Right lobe of liver (tissue), 6 donors: ENCODE results near the gene GOLGA8M. TPM values are rescaled to one million over a fixed set of nuclear protein-coding genes. Genes with fewer than 3 reads are reported as not detected.
A peak's percentile ranks its signal among the peaks of the same experiment; 100 is the strongest.
"Not testable (repeated sequence)": the region's sequence is repeated elsewhere in the genome, so short reads cannot be mapped to it uniquely, and the experiment has no call there.

ENCODE experiments used
- ATAC-seq, 4 donors: fragments of 200-7000 bp; cut with Tn5 transposase; one replicate each; pipeline ENCODE4 v1.9.1; 2020; ENCODE audit warnings: mild to moderate bottlenecking in 4 of 4, moderate library complexity in 4 of 4
- DNase-seq, 3 donors: peaks; one replicate each; pipeline ENCODE4 v3.0.0-alpha.2; 2020
- H3K27ac ChIP-seq, 3 donors: fragments of 200-600 bp; one replicate each; pipeline ENCODE4 v1.8.0; 2022
- H3K27me3 ChIP-seq, 2 donors: fragments of 200-600 bp; one replicate each; pipeline ENCODE4 v1.8.0; 2022
- H3K36me3 ChIP-seq, 4 donors: fragments of 200-600 bp; sonication (generic) in 1 of 4; one replicate each; pipeline versions ENCODE4 v1.5.1 to v1.8.0; 2017 to 2022; ENCODE audit warnings: control low read depth in 1 of 4
- H3K4me1 ChIP-seq, 4 donors: fragments of 200-600 bp; sonication (generic) in 1 of 4; one replicate each; pipeline versions ENCODE4 v1.5.1 to v1.8.0; 2017 to 2022; ENCODE audit warnings: control low read depth in 1 of 4
- H3K4me3 ChIP-seq, 3 donors: fragments of 200-600 bp; one replicate each; pipeline ENCODE4 v1.8.0; 2022
- H3K9me3 ChIP-seq, 4 donors: fragments of 200-600 bp; sonication (generic) in 1 of 4; one replicate each; pipeline versions ENCODE4 v1.5.1 to v1.8.0; 2017 to 2022; ENCODE audit warnings: control low read depth in 1 of 4
- POLR2A ChIP-seq: fragments of 450-650 bp; IDR thresholded peaks from one replicate; pipeline ENCODE4 v1.6.1; 2017; ENCODE audit warnings: antibody characterized with exemption, mild to moderate bottlenecking
- WGBS: methylation state at CpG from one replicate; pipeline ENCODE4 v1.1.6; 2018; ENCODE audit warnings: low coverage, low lambda C conversion rate; ENCODE audit not compliant: insufficient coverage; ENCODE audit errors: missing lambda C conversion rate; 5-methylcytosine and 5-hydroxymethylcytosine counted together
- intact Hi-C, 2 donors: fragments of 100-400 bp; cut with DNase I; formaldehyde crosslinking; loops; one replicate each; pipeline versions ENCODE4 v1.11.2 to v1.14.1; 2022
- total RNA-seq, 6 experiments: library from RNA; depleted of rRNA in 2 of 6; stranded (reverse); fragments of >200 nt in 2 of 6; fragmentation: NEBNext Ultra II Directional in 3 of 6; extraction: Animal tissue kit (Norgen Biotek cat#: 25700) in 3 of 6; gene quantifications; one replicate each; pipeline versions ENCODE4 v1.1.0 to v1.2.4, GENCODE V29; 2016 to 2023
- TF ChIP-seq, protein P1 (sequence below), 4 donors: fragments of 200-600 bp in 3 of 4; fragments of 450-650 bp in 1 of 4; IDR thresholded peaks; one replicate each; pipeline versions ENCODE4 v1.5.1 to v1.8.0; 2016 to 2022; ENCODE audit warnings: antibody characterized with exemption in 4 of 4, mild to moderate bottlenecking in 2 of 4
- donor health status: DM: no; HTN: yes; CAD: no.
- donor health status: DM: no; HTN: no; CAD: no.
- donor health status: DM: no; HTN: no; CAD: no.
- donor health status: DM: no; HTN: yes; CAD: no.
- donor health status: DM: no; HTN: yes; CAD: no.

GOLGA8M gene
- total RNA-seq, 6 experiments from 2014 or later = 0.68 to 6.1 (median 4.3) TPM

- Histone ChIP-seq H3K36me3 (no peaks in the 10 kb centered on the region), H3K27ac (no peak overlapping the region), H3K9me3 (no peaks in the 10 kb centered on the region), H3K27me3 (no peaks in the 10 kb centered on the region), H3K4me1 (no peaks in the 10 kb centered on the region), H3K4me3 (no peak overlapping the region)
- ATAC-seq = no peak
- no peak for DNase-seq
- WGBS = 98% methylated on average over 17 of the region's 17 CpGs
- intact Hi-C loops = no loop called here
- TF ChIP-seq, protein P1, sequence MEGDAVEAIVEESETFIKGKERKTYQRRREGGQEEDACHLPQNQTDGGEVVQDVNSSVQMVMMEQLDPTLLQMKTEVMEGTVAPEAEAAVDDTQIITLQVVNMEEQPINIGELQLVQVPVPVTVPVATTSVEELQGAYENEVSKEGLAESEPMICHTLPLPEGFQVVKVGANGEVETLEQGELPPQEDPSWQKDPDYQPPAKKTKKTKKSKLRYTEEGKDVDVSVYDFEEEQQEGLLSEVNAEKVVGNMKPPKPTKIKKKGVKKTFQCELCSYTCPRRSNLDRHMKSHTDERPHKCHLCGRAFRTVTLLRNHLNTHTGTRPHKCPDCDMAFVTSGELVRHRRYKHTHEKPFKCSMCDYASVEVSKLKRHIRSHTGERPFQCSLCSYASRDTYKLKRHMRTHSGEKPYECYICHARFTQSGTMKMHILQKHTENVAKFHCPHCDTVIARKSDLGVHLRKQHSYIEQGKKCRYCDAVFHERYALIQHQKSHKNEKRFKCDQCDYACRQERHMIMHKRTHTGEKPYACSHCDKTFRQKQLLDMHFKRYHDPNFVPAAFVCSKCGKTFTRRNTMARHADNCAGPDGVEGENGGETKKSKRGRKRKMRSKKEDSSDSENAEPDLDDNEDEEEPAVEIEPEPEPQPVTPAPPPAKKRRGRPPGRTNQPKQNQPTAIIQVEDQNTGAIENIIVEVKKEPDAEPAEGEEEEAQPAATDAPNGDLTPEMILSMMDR (IDR thresholded peaks at IDR 0.05) = no peak
- no peak for TF ChIP-seq POLR2A
Measured at GRCh38 chr15:28726102-28726501, 13.9 kb upstream of the GOLGA8M start.

DNA sequence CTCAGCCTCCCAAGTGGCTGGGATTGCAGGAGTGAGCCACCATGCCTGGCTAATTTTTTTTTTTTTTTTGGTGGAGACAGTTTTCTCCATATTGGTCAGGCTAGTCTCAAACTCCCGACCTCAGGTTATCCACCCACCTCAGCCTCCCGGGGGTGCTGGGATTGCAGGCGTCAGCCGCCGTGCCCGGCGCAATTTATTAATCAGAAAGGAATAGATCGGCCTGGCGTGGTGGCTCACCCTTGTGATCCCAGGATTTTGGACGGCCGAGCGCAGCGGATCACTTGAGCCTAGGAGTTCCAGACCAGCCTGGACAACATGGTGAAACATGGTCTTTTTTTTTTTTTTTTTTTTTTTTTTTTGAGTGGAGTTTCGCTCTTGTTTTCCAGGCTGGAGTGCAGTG lies 13.3 kb upstream of the GOLGA8M start:
- no peak for ATAC-seq
- intact Hi-C loops = no loop called here
- TF ChIP-seq, protein P1 (IDR thresholded peaks at IDR 0.05) = no peak
- Histone ChIP-seq H3K27ac (no peak overlapping the region), H3K4me1 (no peaks in the 10 kb centered on the region), H3K9me3 (no peaks in the 10 kb centered on the region), H3K27me3 (no peaks in the 10 kb centered on the region), H3K36me3 (no peaks in the 10 kb centered on the region), H3K4me3 (no peak overlapping the region)
- WGBS = 100% methylated on average over 2 of the region's 14 CpGs
- no peak for DNase-seq

- DNase-seq, H3K4me3 ChIP-seq, H3K36me3 ChIP-seq, H3K4me1 ChIP-seq, intact Hi-C loops, ATAC-seq, H3K27ac ChIP-seq, H3K9me3 ChIP-seq, H3K27me3 ChIP-seq: not testable (repeated sequence)
- 80% methylated on average over 1 of the region's 5 CpGs for WGBS
Measured at GRCh38 chr15:28723986-28724385, 11.8 kb upstream of the GOLGA8M start.

GRCh38 chr15:28719626-28720025 lies 7.4 kb upstream of the GOLGA8M start:
- H3K27ac ChIP-seq, H3K9me3 ChIP-seq, ATAC-seq, DNase-seq, H3K27me3 ChIP-seq, H3K4me3 ChIP-seq, H3K36me3 ChIP-seq, H3K4me1 ChIP-seq, intact Hi-C loops: not testable (repeated sequence)
- 73% methylated on average over 3 of the region's 4 CpGs for WGBS

GRCh38 chr15:28718576-28718975 lies 6.4 kb upstream of the GOLGA8M start:
- H3K27me3 ChIP-seq, DNase-seq, ATAC-seq, H3K27ac ChIP-seq, H3K36me3 ChIP-seq, H3K4me3 ChIP-seq, H3K9me3 ChIP-seq, H3K4me1 ChIP-seq, intact Hi-C loops: not testable (repeated sequence)
- 71% methylated on average over 9 of the region's 11 CpGs for WGBS

GRCh38 chr15:28714176-28714575 lies 2.0 kb upstream of the GOLGA8M start:
- H3K4me3 ChIP-seq, H3K27ac ChIP-seq, H3K9me3 ChIP-seq, H3K4me1 ChIP-seq, H3K27me3 ChIP-seq, ATAC-seq, intact Hi-C loops, DNase-seq, H3K36me3 ChIP-seq: not testable (repeated sequence)
- 89% methylated on average over 4 of the region's 4 CpGs for WGBS

DNA sequence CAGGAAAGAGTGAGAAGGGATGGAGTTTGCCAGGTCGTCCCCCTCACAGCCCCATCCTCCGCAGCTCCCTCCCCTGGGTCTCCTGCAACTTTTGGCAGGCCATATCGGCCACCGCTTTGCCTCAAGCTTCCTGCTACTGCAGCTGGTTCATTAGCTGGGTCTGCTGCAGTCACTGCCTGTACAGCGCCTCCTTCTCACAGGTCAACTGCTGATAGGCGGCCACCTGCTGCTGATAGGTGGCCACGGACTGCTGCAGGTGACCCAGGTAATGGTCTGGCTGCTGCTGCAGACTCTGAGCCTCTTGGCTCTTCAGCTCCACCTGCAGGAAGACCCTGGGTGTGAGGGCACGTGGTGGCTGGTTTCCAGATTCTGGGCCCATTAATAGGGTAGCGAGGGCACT lies 8.3 kb downstream of the GOLGA8M start:
- H3K27ac ChIP-seq, intact Hi-C loops, H3K4me3 ChIP-seq, H3K9me3 ChIP-seq, H3K36me3 ChIP-seq, DNase-seq, ATAC-seq, H3K27me3 ChIP-seq, H3K4me1 ChIP-seq: not testable (repeated sequence)
- no CpG with 5 or more reads among the region's 9 CpGs for WGBS

DNA sequence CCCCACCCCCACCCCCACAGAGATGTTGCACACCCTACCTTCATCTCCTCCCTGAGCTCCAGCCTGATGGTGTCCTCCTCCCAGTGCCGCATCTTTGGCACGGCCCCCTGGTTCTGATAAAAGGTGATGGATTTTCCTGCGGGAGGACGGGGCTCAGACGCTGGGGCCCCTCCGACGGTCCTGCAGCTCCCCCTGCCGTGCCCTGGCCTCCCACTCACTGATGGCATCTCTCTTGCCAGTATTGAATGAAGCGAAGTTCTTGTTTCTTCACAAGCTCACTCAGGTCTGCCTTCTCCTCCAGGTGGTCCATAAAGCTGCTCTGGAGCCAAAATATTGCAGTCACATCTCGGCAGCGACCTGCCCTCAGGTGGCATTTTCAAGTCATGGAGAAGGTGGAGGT lies 9.8 kb downstream of the GOLGA8M start:
- DNase-seq, H3K4me3 ChIP-seq, H3K27me3 ChIP-seq, H3K36me3 ChIP-seq, H3K9me3 ChIP-seq, intact Hi-C loops, ATAC-seq, H3K27ac ChIP-seq, H3K4me1 ChIP-seq: not testable (repeated sequence)
- WGBS = 70% methylated on average over 2 of the region's 11 CpGs

DNA sequence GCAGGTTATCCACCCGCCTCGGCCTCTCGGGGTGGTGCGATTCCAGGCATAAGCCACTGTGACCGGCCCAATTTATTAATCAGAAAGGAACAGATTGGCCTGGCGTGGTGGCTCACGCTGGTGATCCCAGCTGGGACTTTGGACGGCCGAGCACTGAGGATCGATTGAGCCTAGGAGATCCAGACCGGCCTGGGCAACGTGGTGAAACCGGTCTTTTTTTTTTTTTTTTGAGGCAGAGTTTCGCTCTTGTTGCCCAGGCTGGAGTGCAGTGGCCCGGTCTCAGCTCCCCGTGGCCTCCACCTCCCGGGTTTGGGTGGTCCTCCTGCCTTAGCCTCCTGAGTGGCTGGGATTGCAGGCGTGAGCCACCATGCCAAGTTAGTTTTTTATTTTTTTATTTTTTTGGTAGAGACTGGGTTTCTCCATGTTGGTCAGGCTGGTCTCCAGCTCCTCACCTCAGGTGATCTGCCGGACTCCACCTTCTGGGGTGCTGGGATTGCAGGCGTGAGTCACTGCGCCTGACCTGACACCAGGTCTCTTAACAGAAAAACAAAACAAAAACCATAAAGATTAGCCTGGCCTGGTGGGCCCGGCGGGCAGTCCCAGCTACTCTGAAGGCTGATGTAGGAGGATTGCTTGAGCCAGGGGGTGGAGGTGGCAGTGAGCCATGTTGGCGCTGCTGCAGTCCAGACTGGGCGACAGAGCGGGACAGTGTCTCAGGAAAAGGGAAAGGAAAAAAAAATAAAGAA lies 18.0 kb downstream of the GOLGA8M start:
- H3K36me3 ChIP-seq, intact Hi-C loops, H3K4me1 ChIP-seq, H3K27me3 ChIP-seq, H3K4me3 ChIP-seq, H3K9me3 ChIP-seq: not testable (repeated sequence)
- DNase-seq (peak; percentile 49 to 90 (median 60)), ATAC-seq (peak; percentile 82 to 98 (median 88))
- WGBS = 72% methylated on average over 18 of the region's 26 CpGs
- peak overlapping the region; percentile 22 to 72 (median 29) for H3K27ac ChIP-seq

DNA sequence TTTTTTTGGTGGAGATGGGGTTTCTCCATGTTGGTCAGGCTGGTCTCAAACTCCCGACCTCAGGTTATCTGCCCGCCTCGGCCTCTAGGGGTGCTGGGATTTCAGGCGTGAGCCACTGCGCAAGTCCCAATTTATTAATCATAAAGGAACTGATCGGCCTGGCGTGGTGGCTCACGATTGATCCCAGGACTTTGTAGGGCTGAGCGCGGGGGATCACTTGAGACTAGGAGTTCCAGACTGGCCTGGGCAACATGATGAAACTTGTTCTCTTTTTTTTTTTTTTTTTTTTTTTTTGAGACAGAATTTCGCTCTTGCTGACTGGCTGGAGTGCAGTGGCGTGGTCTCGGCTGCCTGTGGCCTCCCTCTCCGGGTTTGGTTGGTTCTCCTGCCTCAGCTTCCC lies 19.2 kb downstream of the GOLGA8M start:
- H3K4me1 ChIP-seq, H3K4me3 ChIP-seq, H3K27ac ChIP-seq, intact Hi-C loops, H3K27me3 ChIP-seq, ATAC-seq, H3K36me3 ChIP-seq, DNase-seq, H3K9me3 ChIP-seq: not testable (repeated sequence)
- WGBS = 88% methylated on average over 5 of the region's 14 CpGs
